Progenitor cell of endocrine pancreas (in vitro differentiated cells): ENCODE measurements around the gene NXPH4. TPM values are rescaled to one million over a fixed set of nuclear protein-coding genes. Genes with fewer than 3 reads are reported as not detected.

ENCODE experiments used
- DNase-seq: peaks from one replicate; pipeline ENCODE4 v3.0.0; 2021; ENCODE audit warnings: low spot score; ENCODE audit not compliant: unreplicated experiment
- H3K27ac Mint-ChIP-seq: 2 replicates; pipeline ENCODE4 v1.8.0; 2021; ENCODE audit warnings: mild to moderate bottlenecking, moderate library complexity, mixed read lengths
- H3K27me3 Mint-ChIP-seq: 2 replicates; pipeline ENCODE4 v1.8.0; 2021; ENCODE audit warnings: mixed read lengths
- H3K36me3 Mint-ChIP-seq: 2 replicates; pipeline ENCODE4 v1.8.0; 2022; ENCODE audit warnings: mixed read lengths; ENCODE audit not compliant: insufficient read depth
- H3K4me1 Mint-ChIP-seq: 2 replicates; pipeline ENCODE4 v1.8.0; 2021; ENCODE audit warnings: low read depth, mixed read lengths
- H3K4me3 Mint-ChIP-seq: 2 replicates; pipeline ENCODE4 v1.8.0; 2021; ENCODE audit warnings: low read depth, mild to moderate bottlenecking, moderate library complexity, mixed read lengths
- H3K9me3 Mint-ChIP-seq: 2 replicates; pipeline ENCODE4 v1.8.0; 2021; ENCODE audit warnings: low read depth, mixed read lengths
- CTCF ChIP-seq: fragments of 200-600 bp; sonication (generic); IDR thresholded peaks from one replicate; pipeline ENCODE4 v1.5.0; 2021; ENCODE audit warnings: antibody characterized with exemption, mild to moderate bottlenecking; ENCODE audit not compliant: unreplicated experiment
- total RNA-seq: library from RNA; stranded (reverse); gene quantifications from 2 replicates; pipeline ENCODE4 v1.2.1, GENCODE V29; 2021

Gene NXPH4
- total RNA-seq, 1 donor from 2014 or later: 2.0 TPM

- Mint-ChIP-seq H3K36me3 (peaks cover 1% of the 10 kb centered on the region), H3K27ac (no peak overlapping the region), H3K9me3 (no peaks in the 10 kb centered on the region), H3K27me3 (no peaks in the 10 kb centered on the region), H3K4me1 (no peaks in the 10 kb centered on the region), H3K4me3 (no peak overlapping the region)
- no peak for DNase-seq
- TF ChIP-seq CTCF: no peak
Observed at GRCh38 chr12:57250541-57250940, 33.9 kb downstream of the NXPH4 start.

DNA sequence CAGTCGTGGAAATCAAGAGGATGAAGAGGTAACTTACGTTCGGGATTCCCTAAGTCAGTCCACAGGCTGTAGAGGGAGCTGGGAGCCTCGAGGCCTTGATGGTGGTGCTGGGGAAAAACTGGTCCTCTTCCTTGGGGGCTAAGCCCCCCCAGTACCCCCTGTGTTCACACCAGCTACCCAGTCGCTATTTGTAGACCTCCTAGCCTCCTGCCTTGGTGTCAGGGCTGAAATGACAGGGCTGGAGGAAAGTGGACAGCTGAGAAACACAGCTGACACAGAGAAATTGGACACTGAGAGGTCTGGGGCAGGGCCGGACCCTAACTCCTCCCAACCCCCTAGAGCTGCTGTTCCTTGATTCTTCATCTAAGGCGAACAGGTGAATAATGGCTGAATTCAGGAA, 34.4 kb downstream of the NXPH4 start, which contains the start of gene STAC3:
TSS of gene STAC3 (minus strand) at position 232 of the 400 bp plus-strand sequence. CDS start 1,551 bp downstream, outside the sequence.
- Mint-ChIP-seq H3K36me3 (peaks cover 1% of the 10 kb centered on the region), H3K27ac (no peak within 1 kb of the TSS), H3K9me3 (no peaks in the 10 kb centered on the region), H3K27me3 (no peaks in the 10 kb centered on the region), H3K4me1 (no peaks in the 10 kb centered on the region), H3K4me3 (no peak within 1 kb of the TSS)
- DNase-seq: no peak
- TF ChIP-seq CTCF: no peak

GRCh38 chr12:57254506-57255280, 38.1 kb downstream of the NXPH4 start:
- Mint-ChIP-seq H3K4me1 (no peaks in the 10 kb centered on the region), H3K4me3 (no peak overlapping the region), H3K36me3 (peaks cover 8% of the 10 kb centered on the region), H3K27me3 (no peaks in the 10 kb centered on the region), H3K9me3 (no peaks in the 10 kb centered on the region), H3K27ac (no peak overlapping the region)
- TF ChIP-seq CTCF: no peak
- DNase-seq: no peak

DNA sequence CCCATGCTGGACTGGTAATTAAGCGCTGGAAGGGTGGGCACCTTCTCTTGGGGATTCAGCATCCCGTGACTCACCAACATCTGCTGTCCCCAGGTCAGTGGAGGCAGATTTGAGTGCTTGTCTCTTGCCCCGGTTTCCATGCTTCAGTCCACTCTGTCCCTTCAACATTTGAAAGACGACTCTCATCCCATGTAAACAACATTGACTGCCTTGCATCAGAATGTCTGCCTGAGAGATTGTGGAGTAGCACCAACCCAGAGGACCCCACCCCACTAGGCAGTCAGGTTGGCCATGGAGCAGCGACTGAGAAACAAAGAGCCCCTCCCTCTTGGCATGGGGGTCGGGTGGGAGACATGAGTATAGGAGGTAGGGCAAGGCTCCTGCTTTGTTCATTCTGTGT, 39.3 kb downstream of the NXPH4 start:
- peaks cover 11% of the 10 kb centered on the region for H3K36me3 Mint-ChIP-seq
- no peaks in the 10 kb centered on the region for H3K27me3 Mint-ChIP-seq
- H3K9me3 Mint-ChIP-seq: no peaks in the 10 kb centered on the region
- H3K4me3 Mint-ChIP-seq: no peak overlapping the region
- no peak overlapping the region for H3K27ac Mint-ChIP-seq
- no peak for TF ChIP-seq CTCF
- no peak for DNase-seq
- no peaks in the 10 kb centered on the region for H3K4me1 Mint-ChIP-seq

DNA sequence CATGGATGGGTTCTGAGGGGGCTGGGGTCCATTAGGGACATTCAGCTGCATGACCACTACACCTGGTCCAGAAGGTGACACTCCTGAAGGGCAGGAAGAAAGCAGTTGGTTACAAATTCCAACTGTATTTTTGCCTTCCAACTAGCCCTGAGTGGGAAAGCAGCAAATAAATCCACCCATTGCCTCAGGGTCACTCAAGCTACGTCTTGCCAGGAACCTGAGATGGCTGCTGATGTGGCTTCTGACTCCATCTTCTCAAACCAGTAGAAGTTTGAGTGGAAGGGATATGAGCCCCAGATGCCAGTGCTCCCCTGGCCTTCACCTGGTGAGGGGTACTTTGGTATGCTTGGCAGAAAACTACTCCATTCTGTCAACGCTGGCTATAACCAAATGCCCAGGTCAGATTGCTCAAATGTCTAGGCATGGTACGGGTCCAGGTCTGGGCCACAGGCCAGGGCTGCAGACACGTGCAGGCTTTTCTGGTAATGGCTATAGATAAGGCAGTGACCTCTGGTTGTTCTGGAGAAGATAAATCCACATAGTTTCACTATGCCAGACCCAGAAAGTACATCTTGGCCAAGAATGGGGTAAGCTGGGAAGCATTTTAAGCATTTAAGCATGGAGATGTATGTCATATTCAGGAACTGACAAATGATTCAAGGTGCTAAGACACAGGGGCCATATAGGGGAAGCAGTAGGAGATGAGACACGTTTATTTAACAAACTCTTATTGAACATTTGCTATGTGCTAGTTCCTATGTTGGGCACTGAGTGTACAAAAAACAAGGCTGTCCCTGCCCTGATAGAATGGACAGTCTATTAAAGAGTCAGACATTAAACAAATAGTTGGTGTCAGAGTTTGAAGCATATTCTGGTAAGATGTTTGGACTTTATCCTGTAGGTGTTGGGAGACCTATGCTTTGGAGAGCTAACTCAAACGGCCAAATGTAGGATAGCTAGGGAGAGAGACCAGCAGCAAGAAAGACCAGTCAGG, 42.7 kb downstream of the NXPH4 start:
- DNase-seq: no peak
- H3K4me1 Mint-ChIP-seq: no peaks in the 10 kb centered on the region
- TF ChIP-seq CTCF: no peak
- H3K27ac Mint-ChIP-seq: no peak overlapping the region
- H3K4me3 Mint-ChIP-seq: no peak overlapping the region
- no peaks in the 10 kb centered on the region for H3K9me3 Mint-ChIP-seq
- peaks cover 13% of the 10 kb centered on the region for H3K36me3 Mint-ChIP-seq
- no peaks in the 10 kb centered on the region for H3K27me3 Mint-ChIP-seq
